ENCODE data around the gene ZNF668.

GRCh38 chr16:31083081-31083480 is 9.0 kb upstream of the ZNF668 start:
- no peak for TF ChIP-seq CTCF (IDR thresholded peaks at IDR 0.05)
- no peak for TF ChIP-seq ZFX (IDR thresholded peaks at IDR 0.05; ENCODE audit: borderline replicate concordance)

Data from 22Rv1 (cell line).